Astrocyte (in vitro differentiated cells and primary cell): ENCODE data around the gene DOC2A. TPM values are rescaled to one million over a fixed set of nuclear protein-coding genes. Genes with fewer than 3 reads are reported as not detected.

Experiments used
- DNase-seq: peaks from one replicate; pipeline ENCODE4 v3.0.0-alpha.2; 2010; ENCODE audit warnings: low read depth
- FAIRE-seq: peaks from 2 replicates; lab custom pipeline; 2011; peaks lifted over from hg19 to GRCh38; lab: Jason Lieb, UNC
- H2AFZ ChIP-seq: 2 replicates; pipeline ENCODE4 v1.6.0; 2012; ENCODE audit warnings: low read depth, low read length, inconsistent platforms
- H3K27ac ChIP-seq: 2 replicates; pipeline ENCODE4 v1.5.1; 2011; ENCODE audit warnings: low read depth, low read length, inconsistent platforms
- H3K27me3 ChIP-seq: 2 replicates; pipeline ENCODE4 v1.6.0; 2011; ENCODE audit warnings: low read length, inconsistent platforms; ENCODE audit not compliant: insufficient read depth
- H3K36me3 ChIP-seq: 2 replicates; pipeline ENCODE4 v1.5.1; 2011; ENCODE audit warnings: low read length, inconsistent platforms; ENCODE audit not compliant: insufficient read depth
- H3K4me1 ChIP-seq: 2 replicates; pipeline ENCODE4 v1.5.1; 2011; ENCODE audit warnings: low read length, inconsistent platforms; ENCODE audit not compliant: insufficient read depth
- H3K4me2 ChIP-seq: 2 replicates; pipeline ENCODE4 v1.6.0; 2012; ENCODE audit warnings: low read length, inconsistent platforms
- H3K4me3 ChIP-seq: 2 replicates; pipeline ENCODE4 v1.5.1; 2011; ENCODE audit warnings: low read depth, mild to moderate bottlenecking, low read length, inconsistent platforms; ENCODE audit not compliant: insufficient read depth
- H3K79me2 ChIP-seq: 2 replicates; pipeline ENCODE4 v1.6.0; 2012; ENCODE audit warnings: mild to moderate bottlenecking, low read length, inconsistent platforms; ENCODE audit not compliant: insufficient read depth
- H3K9ac ChIP-seq: 2 replicates; pipeline ENCODE4 v1.6.0; 2012; ENCODE audit warnings: mild to moderate bottlenecking, low read length, inconsistent platforms
- H3K9me3 ChIP-seq: 2 replicates; pipeline ENCODE4 v1.5.1; 2012; ENCODE audit warnings: low read depth, mild to moderate bottlenecking, low read length, inconsistent platforms; ENCODE audit not compliant: insufficient read depth
- H4K20me1 ChIP-seq: 2 replicates; pipeline ENCODE4 v1.6.0; 2012; ENCODE audit warnings: low read length, inconsistent platforms; ENCODE audit not compliant: insufficient read depth
- H3K27ac Mint-ChIP-seq: one replicate; pipeline ENCODE4 v1.8.0; 2021; ENCODE audit warnings: mild to moderate bottlenecking, mixed read lengths; ENCODE audit not compliant: unreplicated experiment
- H3K27me3 Mint-ChIP-seq: one replicate; pipeline ENCODE4 v1.8.0; 2021; ENCODE audit warnings: low read depth, mixed read lengths; ENCODE audit not compliant: unreplicated experiment
- H3K36me3 Mint-ChIP-seq: one replicate; pipeline ENCODE4 v1.8.0; 2021; ENCODE audit warnings: low read depth, mixed read lengths; ENCODE audit not compliant: unreplicated experiment
- H3K4me1 Mint-ChIP-seq: one replicate; pipeline ENCODE4 v1.8.0; 2021; ENCODE audit warnings: low read depth, mixed read lengths; ENCODE audit not compliant: unreplicated experiment
- H3K4me3 Mint-ChIP-seq: one replicate; pipeline ENCODE4 v1.8.0; 2021; ENCODE audit warnings: mild to moderate bottlenecking, moderate library complexity, mixed read lengths; ENCODE audit not compliant: unreplicated experiment
- H3K9me3 Mint-ChIP-seq: one replicate; pipeline ENCODE4 v1.8.0; 2021; ENCODE audit warnings: mild to moderate bottlenecking, mixed read lengths; ENCODE audit not compliant: unreplicated experiment
- CTCF ChIP-seq: IDR thresholded peaks from 2 replicates; pipeline ENCODE4 v1.5.1; 2011; ENCODE audit warnings: low read depth, mild to moderate bottlenecking, inconsistent platforms, low read length, moderate library complexity; ENCODE audit not compliant: insufficient read depth
- EZH2 ChIP-seq: IDR thresholded peaks from 2 replicates; pipeline ENCODE4 v1.6.1; 2012; ENCODE audit warnings: mild to moderate bottlenecking, low read length, inconsistent platforms; ENCODE audit not compliant: insufficient read depth
- total RNA-seq: library from RNA; stranded (reverse); gene quantifications from 2 replicates; pipeline ENCODE4 v1.2.1, GENCODE V29; 2021

The DOC2A gene
- total RNA-seq, 1 donor from 2014 or later, result 0.89 TPM

- TF ChIP-seq CTCF, result no peak
- DNase-seq (peak; percentile 9), FAIRE-seq (no peak)
- peaks cover 54% of the 10 kb centered on the region for H3K79me2 ChIP-seq
- H3K4me1 ChIP-seq, result peaks cover 23% of the 10 kb centered on the region
- H3K9me3 Mint-ChIP-seq, result peaks cover 3% of the 10 kb centered on the region
- H4K20me1 ChIP-seq, result peaks cover 51% of the 10 kb centered on the region
- H3K9me3 ChIP-seq, result peaks cover 3% of the 10 kb centered on the region
- peaks cover 36% of the 10 kb centered on the region for H3K36me3 Mint-ChIP-seq
- peak overlapping the region; percentile 77 for H3K27ac Mint-ChIP-seq
- peak overlapping the region; percentile 88 for H3K4me3 Mint-ChIP-seq
- H2AFZ ChIP-seq, result peak overlapping the region; percentile 72
- peaks cover 17% of the 10 kb centered on the region for H3K4me1 Mint-ChIP-seq
- peak overlapping the region; percentile 92 for H3K9ac ChIP-seq
- no peaks in the 10 kb centered on the region for H3K27me3 ChIP-seq
- H3K4me2 ChIP-seq, result peak overlapping the region; percentile 95
- peak overlapping the region; percentile 79 for H3K27ac ChIP-seq
- no peaks in the 10 kb centered on the region for H3K27me3 Mint-ChIP-seq
- H3K36me3 ChIP-seq, result peaks cover 18% of the 10 kb centered on the region
- peak overlapping the region; percentile 82 for H3K4me3 ChIP-seq
Observed at GRCh38 chr16:29974291-29975133, 36.3 kb downstream of the DOC2A start.

- H3K79me2 ChIP-seq, result peaks cover 49% of the 10 kb centered on the region
- H3K27ac ChIP-seq, result peak within 1 kb of the TSS; percentile 79
- peaks cover 3% of the 10 kb centered on the region for H3K9me3 ChIP-seq
- H3K4me3 ChIP-seq, result peak within 1 kb of the TSS; percentile 82
- H3K4me1 ChIP-seq, result peaks cover 23% of the 10 kb centered on the region
- peak within 1 kb of the TSS; percentile 77 for H3K27ac Mint-ChIP-seq
- H3K36me3 ChIP-seq, result peaks cover 11% of the 10 kb centered on the region
- peak; percentile 97 for DNase-seq
- H4K20me1 ChIP-seq, result peaks cover 42% of the 10 kb centered on the region
- peak within 1 kb of the TSS; percentile 92 for H3K9ac ChIP-seq
- peak within 1 kb of the TSS; percentile 72 for H2AFZ ChIP-seq
- peaks cover 38% of the 10 kb centered on the region for H3K36me3 Mint-ChIP-seq
- peak within 1 kb of the TSS; percentile 95 for H3K4me2 ChIP-seq
- peaks cover 17% of the 10 kb centered on the region for H3K4me1 Mint-ChIP-seq
- H3K4me3 Mint-ChIP-seq, result peak within 1 kb of the TSS; percentile 88
- H3K27me3 Mint-ChIP-seq, result no peaks in the 10 kb centered on the region
- no peaks in the 10 kb centered on the region for H3K27me3 ChIP-seq
- TF ChIP-seq EZH2, result no peak
- no peak for TF ChIP-seq CTCF
- FAIRE-seq, result no peak
- peaks cover 3% of the 10 kb centered on the region for H3K9me3 Mint-ChIP-seq
Observed at GRCh38 chr16:29973384-29974246, 37.2 kb downstream of the DOC2A start, which contains the start of gene TAOK2. TSS of gene TAOK2 (plus strand) at chr16:29973868. CDS start at chr16:29977773, 3,905 bp downstream.
